ENCODE data around the gene DHX35. TPM values are rescaled to one million over a fixed set of nuclear protein-coding genes. Genes with fewer than 3 reads are reported as not detected.

Gene DHX35
- total and polyA plus RNA-seq, 2 of the 13 experiments (the other 11 are each of a cell fraction or from before 2014, with no cell fraction given) = 25.8 to 28.7 TPM

GRCh38 chr20:39083761-39084160, 121.6 kb downstream of the DHX35 start:
- H3K36me3 ChIP-seq (replicated peaks in 1 of 2; ENCODE audit: control insufficient read depth in 1 of 2, insufficient read depth in 2 of 2, low read length in 2 of 2) = no peaks in the 10 kb centered on the region
- H3K4me2 ChIP-seq (ENCODE audit: low read depth, low read length) = no peak overlapping the region
- H3K27ac ChIP-seq (ENCODE audit: extremely low read length, insufficient read depth, low read length) = no peak overlapping the region
- TF ChIP-seq PHF8 (CRISPR knock-in tag; IDR thresholded peaks at IDR 0.05) (no peak), NFIC (IDR thresholded peaks at IDR 0.05; ENCODE audit: low read length) (no peak), AFF4 (CRISPR knock-in tag; IDR thresholded peaks at IDR 0.05) (no peak), E2F5 (CRISPR knock-in tag; conservative IDR thresholded peaks at IDR 0.05) (no peak)
- no peak for FAIRE-seq
- no peak for ATAC-seq
- H3K27me3 ChIP-seq (ENCODE audit: control insufficient read depth in 1 of 2, insufficient read depth in 2 of 2, low read length in 2 of 2) = peaks cover 3 to 10% of the 10 kb centered on the region in 2 experiments; a peak in 3 of 5 replicates
- BruUV-seq (replicated peaks) = no TSS peak
- no peak overlapping the region for H2AFZ ChIP-seq (ENCODE audit: low read length)
- DNase-seq (ENCODE audit: low spot score) = no peak
- ChIA-PET POLR2A (no interaction called here), CTCF (ENCODE audit: low intra/inter-chr PET ratio, low total read pairs) (no interaction called here)
- in situ Hi-C loops (cut with HindIII; ENCODE audit: extremely low pct_ligation_motif_present, low pct_unique_long_range_greater_than_20kb) (loop anchor here (5.0 kb wide), 1 partner anchor 36 kb away; no protein-coding TSS in a partner anchor), intact Hi-C loops (cut with micrococcal nuclease; ENCODE audit: unreplicated experiment) (no loop called here)
- no peaks in the 10 kb centered on the region for H3K9me3 ChIP-seq (ENCODE audit: low read length)
- no peaks in the 10 kb centered on the region for H3K4me1 ChIP-seq (ENCODE audit: insufficient read depth, low read length)
- H3K9ac ChIP-seq (ENCODE audit: insufficient read depth, low read depth, low read length) = no peak overlapping the region
- no peak overlapping the region for H3K4me3 ChIP-seq (replicated peaks in 1 of 3; ENCODE audit: insufficient read depth in 1 of 3, low read depth in 2 of 3, low read length in 3 of 3)
- H4K20me1 ChIP-seq (ENCODE audit: insufficient read depth, low read length) = no peaks in the 10 kb centered on the region
- H3K79me2 ChIP-seq (ENCODE audit: insufficient read depth, low read length) = no peaks in the 10 kb centered on the region
- 34% methylated on average over 6 of the region's 6 CpGs for WGBS (ENCODE audit: low lambda C conversion rate)

Data from HepG2 (cell line).